ENCODE measurements around the gene GARS1. TPM values are rescaled to one million over a fixed set of nuclear protein-coding genes. Genes with fewer than 3 reads are reported as not detected.

GARS1 gene
- total and polyA plus RNA-seq, 2 experiments from 2014 or later = 313 to 471 TPM

GRCh38 chr7:30652698-30653641 lies 58.3 kb downstream of the GARS1 start:
- Histone ChIP-seq H3K27me3 (replicated peaks; ENCODE audit: insufficient read depth) (no peaks in the 10 kb centered on the region), H3K36me3 (ENCODE audit: low read depth) (no peaks in the 10 kb centered on the region), H2AFZ (no peak overlapping the region), H3K4me2 (ENCODE audit: unreplicated experiment) (no peak overlapping the region), H3K9me3 (ENCODE audit: low read depth) (no peaks in the 10 kb centered on the region), H3K4me3 (no peak overlapping the region), H3K79me2 (ENCODE audit: insufficient read depth) (no peaks in the 10 kb centered on the region), H3K27ac (no peak overlapping the region), H4K20me1 (ENCODE audit: insufficient read depth) (no peaks in the 10 kb centered on the region), H3K4me1 (ENCODE audit: insufficient read depth) (no peaks in the 10 kb centered on the region), H3F3A (ENCODE audit: insufficient read depth) (no peaks in the 10 kb centered on the region), H3K9me2 (ENCODE audit: insufficient read depth) (no peaks in the 10 kb centered on the region), H3K9ac (no peak overlapping the region)
- no peak for DNase-seq
- in situ Hi-C loops (cut with MboI) = no loop called here
- no peak for TF ChIP-seq EZH2 (IDR thresholded peaks at IDR 0.05; ENCODE audit: insufficient read depth, poor library complexity, severe bottlenecking)
- TF ChIP-seq EZH2phosphoT487 (IDR thresholded peaks at IDR 0.05; ENCODE audit: insufficient read depth, low read depth) = no peak
- 73% methylated on average over 18 to 19 of the region's 19 CpGs for WGBS, 2 experiments (ENCODE audit: low coverage in 1 of 2, low lambda C conversion rate in 2 of 2, missing lambda C conversion rate in 2 of 2)

- no peak for DNase-seq
- WGBS, 2 experiments (ENCODE audit: low coverage in 1 of 2, low lambda C conversion rate in 2 of 2, missing lambda C conversion rate in 2 of 2) = 75 to 76% methylated on average over 15 of the region's 15 CpGs
- in situ Hi-C loops (cut with MboI) = no loop called here
Measured at GRCh38 chr7:30654296-30655090, 59.8 kb downstream of the GARS1 start.

GRCh38 chr7:30655096-30655970 lies 60.7 kb downstream of the GARS1 start:
- Histone ChIP-seq H3K9ac (no peak overlapping the region), H4K20me1 (ENCODE audit: insufficient read depth) (no peaks in the 10 kb centered on the region), H3K4me1 (ENCODE audit: insufficient read depth) (no peaks in the 10 kb centered on the region), H3K36me3 (ENCODE audit: low read depth) (no peaks in the 10 kb centered on the region), H3K79me2 (ENCODE audit: insufficient read depth) (no peaks in the 10 kb centered on the region), H3K27me3 (replicated peaks; ENCODE audit: insufficient read depth) (no peaks in the 10 kb centered on the region), H3K4me3 (no peak overlapping the region), H3K9me2 (ENCODE audit: insufficient read depth) (no peaks in the 10 kb centered on the region), H3F3A (ENCODE audit: insufficient read depth) (no peaks in the 10 kb centered on the region), H3K27ac (no peak overlapping the region), H3K9me3 (ENCODE audit: low read depth) (no peaks in the 10 kb centered on the region), H2AFZ (no peak overlapping the region), H3K4me2 (ENCODE audit: unreplicated experiment) (no peak overlapping the region)
- 85 to 86% methylated on average over 21 to 22 of the region's 22 CpGs for WGBS, 2 experiments (ENCODE audit: low coverage in 1 of 2, low lambda C conversion rate in 2 of 2, missing lambda C conversion rate in 2 of 2)
- no peak for TF ChIP-seq EZH2phosphoT487 (IDR thresholded peaks at IDR 0.05; ENCODE audit: insufficient read depth, low read depth)
- no peak for TF ChIP-seq EZH2 (IDR thresholded peaks at IDR 0.05; ENCODE audit: insufficient read depth, poor library complexity, severe bottlenecking)
- in situ Hi-C loops (cut with MboI) = no loop called here
- no peak for DNase-seq

More at GRCh38 chr7:30654296-30655090, 59.8 kb downstream of the GARS1 start:
- no peaks in the 10 kb centered on the region for H3K9me2 ChIP-seq (ENCODE audit: insufficient read depth)
- H3K9ac ChIP-seq = no peak overlapping the region
- no peak overlapping the region for H3K4me2 ChIP-seq (ENCODE audit: unreplicated experiment)
- no peak overlapping the region for H3K27ac ChIP-seq
- no peaks in the 10 kb centered on the region for H3F3A ChIP-seq (ENCODE audit: insufficient read depth)
- H3K9me3 ChIP-seq (ENCODE audit: low read depth) = no peaks in the 10 kb centered on the region
- no peaks in the 10 kb centered on the region for H4K20me1 ChIP-seq (ENCODE audit: insufficient read depth)
- no peaks in the 10 kb centered on the region for H3K36me3 ChIP-seq (ENCODE audit: low read depth)
- H3K27me3 ChIP-seq (replicated peaks; ENCODE audit: insufficient read depth) = no peaks in the 10 kb centered on the region
- no peaks in the 10 kb centered on the region for H3K4me1 ChIP-seq (ENCODE audit: insufficient read depth)
- H3K79me2 ChIP-seq (ENCODE audit: insufficient read depth) = no peaks in the 10 kb centered on the region
- no peak for TF ChIP-seq EZH2 (IDR thresholded peaks at IDR 0.05; ENCODE audit: insufficient read depth, poor library complexity, severe bottlenecking)
- TF ChIP-seq EZH2phosphoT487 (IDR thresholded peaks at IDR 0.05; ENCODE audit: insufficient read depth, low read depth) = no peak
- H2AFZ ChIP-seq = no peak overlapping the region
- H3K4me3 ChIP-seq = no peak overlapping the region
